GM21528 (cell line): ENCODE measurements around the gene CCNT1.
"Not testable (repeated sequence)": the region's sequence is repeated elsewhere in the genome, so short reads cannot be mapped to it uniquely, and the experiment has no call there.

ENCODE experiments used
- ATAC-seq: cut with Tn5 transposase; IDR thresholded peaks from one replicate; pipeline ENCODE4 v1.9.1; 2021; ENCODE audit warnings: mild to moderate bottlenecking, moderate library complexity; ENCODE audit not compliant: unreplicated experiment, low FRiP score

Gene CCNT1

GRCh38 chr12:48643011-48643410, 73.5 kb downstream of the CCNT1 start:
- no peak for ATAC-seq

- not testable (repeated sequence) for ATAC-seq
Measured at GRCh38 chr12:48641752-48642555, 74.6 kb downstream of the CCNT1 start.

GRCh38 chr12:48640854-48641253, 75.7 kb downstream of the CCNT1 start:
- no peak for ATAC-seq

GRCh38 chr12:48640428-48640827, 76.1 kb downstream of the CCNT1 start:
- ATAC-seq, result no peak
